NCI-H82 (cell line): Measurements from ENCODE around the gene PAX2.

Source experiments
- DNase-seq: peaks from one replicate; lab custom pipeline; 2025; lab: John Stamatoyannopoulos, UW

The PAX2 gene

DNA sequence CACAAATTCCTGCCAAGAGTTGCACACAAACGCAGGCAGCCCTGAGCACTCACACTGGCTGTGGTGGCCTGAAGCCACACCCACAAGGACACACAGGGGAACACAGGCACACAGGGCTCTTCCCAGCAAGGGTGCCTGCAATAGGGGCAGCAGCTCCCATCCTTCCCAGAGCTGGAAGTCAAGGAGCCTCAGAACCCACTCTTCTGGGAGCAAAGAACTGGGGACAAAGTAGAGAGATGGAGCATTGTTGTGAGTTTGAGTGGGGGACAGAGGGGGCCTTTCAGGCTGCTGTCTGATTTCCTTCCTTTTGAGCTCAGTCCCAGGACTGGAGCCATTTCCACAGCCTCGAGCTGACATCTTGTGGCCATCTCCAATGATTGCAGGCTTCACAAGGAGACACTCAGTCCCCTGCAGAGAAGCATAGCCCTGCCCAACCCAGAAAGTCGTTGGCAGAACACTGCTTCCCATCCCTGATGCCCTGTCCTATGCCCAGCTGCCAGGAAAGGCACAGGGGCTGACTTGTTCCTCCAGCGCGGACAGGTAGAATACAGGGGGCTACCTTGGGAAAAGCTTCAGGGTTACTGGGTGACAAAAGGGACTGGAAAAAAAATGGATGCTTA lies 133.0 kb downstream of the PAX2 start:
- DNase-seq = peak; percentile 80
